NT2/D1 (cell line): Measurements from ENCODE around the gene NCR3LG1.

Source experiments
- SUZ12 ChIP-seq: IDR thresholded peaks from 2 replicates; pipeline ENCODE4 v1.6.1; 2011; ENCODE audit not compliant: insufficient read length, insufficient read depth; ENCODE audit errors: extremely low read depth
- YY1 ChIP-seq: IDR thresholded peaks from 2 replicates; pipeline ENCODE4 v1.6.1; 2011; ENCODE audit not compliant: insufficient read length, insufficient read depth

GRCh38 chr11:17406082-17406817 lies 54.6 kb downstream of the NCR3LG1 start:
- no peak for TF ChIP-seq YY1
- TF ChIP-seq SUZ12, result no peak
